GM12892 (cell line): ENCODE results near the gene PEX11G.

Source experiments
- POLR2A ChIP-seq: IDR thresholded peaks from 2 replicates; pipeline ENCODE4 v1.6.1; 2011; ENCODE audit warnings: low read depth, low read length, control low read depth
- POLR2AphosphoS5 ChIP-seq: IDR thresholded peaks from 2 replicates; pipeline ENCODE4 v1.6.1; 2011; ENCODE audit warnings: low read depth, low read length, control low read depth

- no peak for TF ChIP-seq POLR2A
- TF ChIP-seq POLR2AphosphoS5: no peak
These were observed 36.3 kb upstream of the PEX11G start for GRCh38 chr19:7524992-7525739.
